Embryonic facial prominence (tissue), 1 donor: ENCODE measurements around the gene C9orf72.
"Not testable (repeated sequence)": the region's sequence is repeated elsewhere in the genome, so short reads cannot be mapped to it uniquely, and the experiment has no call there.

ENCODE experiments used
- DNase-seq: peaks from one replicate; pipeline ENCODE4 v3.0.0-alpha.2; 2016; ENCODE audit errors: extremely low spot score

Gene C9orf72

GRCh38 chr9:27518809-27519208 lies 54.5 kb downstream of the C9orf72 start:
- no peak for DNase-seq

GRCh38 chr9:27518006-27518405 lies 55.3 kb downstream of the C9orf72 start:
- DNase-seq = no peak

- DNase-seq = no peak
Observed at GRCh38 chr9:27514551-27514950, 58.7 kb downstream of the C9orf72 start.

GRCh38 chr9:27511771-27512170 lies 61.5 kb downstream of the C9orf72 start:
- no peak for DNase-seq

GRCh38 chr9:27510780-27511179 lies 62.5 kb downstream of the C9orf72 start:
- no peak for DNase-seq

GRCh38 chr9:27506981-27507380 lies 66.3 kb downstream of the C9orf72 start:
- no peak for DNase-seq

- DNase-seq = no peak
Observed at GRCh38 chr9:27505744-27506161, 67.5 kb downstream of the C9orf72 start.

GRCh38 chr9:27504259-27504658 lies 69.0 kb downstream of the C9orf72 start:
- no peak for DNase-seq

- DNase-seq = no peak
Observed at GRCh38 chr9:27503623-27504022, 69.7 kb downstream of the C9orf72 start.

- DNase-seq = not testable (repeated sequence)
Observed at GRCh38 chr9:27500902-27501301, 72.4 kb downstream of the C9orf72 start.

- no peak for DNase-seq
Observed at GRCh38 chr9:27499451-27499850, 73.8 kb downstream of the C9orf72 start.

- DNase-seq = no peak
Observed at GRCh38 chr9:27497883-27498417, 75.3 kb downstream of the C9orf72 start.
